ENCODE results near the gene IL6. TPM values are rescaled to one million over a fixed set of nuclear protein-coding genes. Genes with fewer than 3 reads are reported as not detected.

The IL6 gene
- total and polyA plus RNA-seq, 9 of the 15 experiments (the other 6 are each of a cell fraction or from before 2014, with no cell fraction given): 0.76 to 2.9 (median 1.5) TPM

DNA sequence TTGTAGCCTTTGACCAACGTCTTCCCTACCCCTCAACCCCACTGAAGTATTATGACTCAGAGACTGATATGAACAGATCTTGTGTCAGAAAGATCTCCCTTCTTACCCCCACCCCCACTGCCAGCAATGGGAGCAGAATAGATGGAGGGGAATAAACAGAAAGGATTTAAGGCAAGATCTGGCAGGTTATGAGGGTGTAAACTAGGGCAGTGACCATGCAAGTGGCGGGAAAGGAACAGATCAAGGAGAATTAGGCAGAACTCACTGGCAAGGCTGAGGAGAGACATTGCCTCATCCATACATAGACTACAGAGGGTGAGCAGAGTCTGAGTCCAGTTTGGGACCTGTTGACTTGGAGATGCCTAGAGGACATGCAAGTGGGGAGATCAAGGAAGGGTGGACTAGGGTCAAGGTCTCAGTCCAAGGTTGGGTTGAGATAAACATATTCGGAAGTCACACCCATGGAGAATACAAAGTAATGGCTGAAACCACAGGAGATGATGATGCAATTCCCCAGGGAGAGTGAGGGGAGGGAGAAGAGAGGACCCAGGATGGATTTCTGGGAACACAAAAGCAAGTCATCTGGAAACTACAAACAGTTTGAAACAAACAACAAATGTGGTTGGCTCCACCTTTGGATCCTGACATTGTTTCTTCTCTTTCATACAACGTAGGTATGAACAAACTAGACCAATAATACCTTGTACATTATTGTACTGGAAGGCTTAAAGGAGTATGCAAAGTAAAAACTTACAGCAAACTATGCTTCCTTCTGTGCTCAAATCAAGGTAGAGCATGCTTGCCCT lies 44.9 kb upstream of the IL6 start (continued):
- TF ChIP-seq ZNF407 (IDR thresholded peaks at IDR 0.05; ENCODE audit: low read depth) (peak; percentile 42; the same call in 1 of the 2 replicates), DPF2 (IDR thresholded peaks at IDR 0.05) (peak; percentile 88), ZKSCAN1 (IDR thresholded peaks at IDR 0.05; ENCODE audit: low read depth, low read length) (no peak), MTF1 (CRISPR knock-in tag; IDR thresholded peaks at IDR 0.05; ENCODE audit: borderline replicate concordance) (peak; percentile 17; the same call in 1 of the 2 replicates), ZNF133 (CRISPR knock-in tag; IDR thresholded peaks at IDR 0.05) (no peak), FOXJ3 (CRISPR knock-in tag; IDR thresholded peaks at IDR 0.05) (no peak), MECOM (CRISPR knock-in tag; IDR thresholded peaks at IDR 0.05) (peak; percentile 59; the same call in 1 of the 2 replicates), ZNF263 (CRISPR knock-in tag; IDR thresholded peaks at IDR 0.05; ENCODE audit: borderline replicate concordance) (no peak), STAT6 (CRISPR knock-in tag; IDR thresholded peaks at IDR 0.05) (no peak)
- TF ChIP-seq, protein P1, sequence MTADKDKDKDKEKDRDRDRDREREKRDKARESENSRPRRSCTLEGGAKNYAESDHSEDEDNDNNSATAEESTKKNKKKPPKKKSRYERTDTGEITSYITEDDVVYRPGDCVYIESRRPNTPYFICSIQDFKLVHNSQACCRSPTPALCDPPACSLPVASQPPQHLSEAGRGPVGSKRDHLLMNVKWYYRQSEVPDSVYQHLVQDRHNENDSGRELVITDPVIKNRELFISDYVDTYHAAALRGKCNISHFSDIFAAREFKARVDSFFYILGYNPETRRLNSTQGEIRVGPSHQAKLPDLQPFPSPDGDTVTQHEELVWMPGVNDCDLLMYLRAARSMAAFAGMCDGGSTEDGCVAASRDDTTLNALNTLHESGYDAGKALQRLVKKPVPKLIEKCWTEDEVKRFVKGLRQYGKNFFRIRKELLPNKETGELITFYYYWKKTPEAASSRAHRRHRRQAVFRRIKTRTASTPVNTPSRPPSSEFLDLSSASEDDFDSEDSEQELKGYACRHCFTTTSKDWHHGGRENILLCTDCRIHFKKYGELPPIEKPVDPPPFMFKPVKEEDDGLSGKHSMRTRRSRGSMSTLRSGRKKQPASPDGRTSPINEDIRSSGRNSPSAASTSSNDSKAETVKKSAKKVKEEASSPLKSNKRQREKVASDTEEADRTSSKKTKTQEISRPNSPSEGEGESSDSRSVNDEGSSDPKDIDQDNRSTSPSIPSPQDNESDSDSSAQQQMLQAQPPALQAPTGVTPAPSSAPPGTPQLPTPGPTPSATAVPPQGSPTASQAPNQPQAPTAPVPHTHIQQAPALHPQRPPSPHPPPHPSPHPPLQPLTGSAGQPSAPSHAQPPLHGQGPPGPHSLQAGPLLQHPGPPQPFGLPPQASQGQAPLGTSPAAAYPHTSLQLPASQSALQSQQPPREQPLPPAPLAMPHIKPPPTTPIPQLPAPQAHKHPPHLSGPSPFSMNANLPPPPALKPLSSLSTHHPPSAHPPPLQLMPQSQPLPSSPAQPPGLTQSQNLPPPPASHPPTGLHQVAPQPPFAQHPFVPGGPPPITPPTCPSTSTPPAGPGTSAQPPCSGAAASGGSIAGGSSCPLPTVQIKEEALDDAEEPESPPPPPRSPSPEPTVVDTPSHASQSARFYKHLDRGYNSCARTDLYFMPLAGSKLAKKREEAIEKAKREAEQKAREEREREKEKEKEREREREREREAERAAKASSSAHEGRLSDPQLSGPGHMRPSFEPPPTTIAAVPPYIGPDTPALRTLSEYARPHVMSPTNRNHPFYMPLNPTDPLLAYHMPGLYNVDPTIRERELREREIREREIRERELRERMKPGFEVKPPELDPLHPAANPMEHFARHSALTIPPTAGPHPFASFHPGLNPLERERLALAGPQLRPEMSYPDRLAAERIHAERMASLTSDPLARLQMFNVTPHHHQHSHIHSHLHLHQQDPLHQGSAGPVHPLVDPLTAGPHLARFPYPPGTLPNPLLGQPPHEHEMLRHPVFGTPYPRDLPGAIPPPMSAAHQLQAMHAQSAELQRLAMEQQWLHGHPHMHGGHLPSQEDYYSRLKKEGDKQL (CRISPR knock-in tag; IDR thresholded peaks at IDR 0.05; ENCODE audit: borderline replicate concordance): no peak
